HEK293T (cell line): ENCODE results near the gene DIO1.

Experiments
- CTBP1 ChIP-seq: fragments of 450-650 bp; IDR thresholded peaks from 2 replicates; pipeline ENCODE4 v1.6.1; 2016; ENCODE audit warnings: borderline replicate concordance
- ELF4 ChIP-seq: fragments of 450-650 bp; IDR thresholded peaks from 2 replicates; pipeline ENCODE4 v1.6.1; 2017; ENCODE audit warnings: antibody characterized with exemption
- SP1 ChIP-seq: fragments of 450-650 bp; IDR thresholded peaks from 2 replicates; pipeline ENCODE4 v1.6.1; 2017

DNA sequence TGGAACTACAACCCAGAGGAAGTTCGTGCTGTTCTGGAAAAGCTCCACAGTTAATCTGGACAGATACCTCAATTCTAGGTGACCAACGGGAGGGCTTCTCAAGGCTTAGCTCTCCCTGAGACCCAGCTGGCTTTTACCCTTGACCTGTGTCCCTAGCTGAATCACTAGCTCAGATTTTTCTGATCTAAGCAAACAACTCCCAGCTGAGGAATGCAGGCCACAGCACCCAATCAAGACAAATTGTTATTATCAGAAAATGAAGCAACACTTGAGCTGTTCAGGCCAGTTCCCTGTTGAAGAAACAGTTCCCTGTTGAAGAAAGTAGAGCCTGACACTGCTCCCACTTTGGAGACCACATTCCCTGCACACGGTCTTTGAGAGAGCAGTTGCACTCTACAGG is 16.0 kb downstream of the DIO1 start:
- TF ChIP-seq CTBP1 (no peak), SP1 (no peak), ELF4 (no peak)
